ENCODE data around the gene EBLN1.
"Not testable (repeated sequence)": the region's sequence is repeated elsewhere in the genome, so short reads cannot be mapped to it uniquely, and the experiment has no call there.

Gene EBLN1

GRCh38 chr10:22228167-22228938 is 10.5 kb upstream of the EBLN1 start:
- no peak for DNase-seq

GRCh38 chr10:22226599-22226998 is 8.8 kb upstream of the EBLN1 start:
- DNase-seq, result no peak

DNA sequence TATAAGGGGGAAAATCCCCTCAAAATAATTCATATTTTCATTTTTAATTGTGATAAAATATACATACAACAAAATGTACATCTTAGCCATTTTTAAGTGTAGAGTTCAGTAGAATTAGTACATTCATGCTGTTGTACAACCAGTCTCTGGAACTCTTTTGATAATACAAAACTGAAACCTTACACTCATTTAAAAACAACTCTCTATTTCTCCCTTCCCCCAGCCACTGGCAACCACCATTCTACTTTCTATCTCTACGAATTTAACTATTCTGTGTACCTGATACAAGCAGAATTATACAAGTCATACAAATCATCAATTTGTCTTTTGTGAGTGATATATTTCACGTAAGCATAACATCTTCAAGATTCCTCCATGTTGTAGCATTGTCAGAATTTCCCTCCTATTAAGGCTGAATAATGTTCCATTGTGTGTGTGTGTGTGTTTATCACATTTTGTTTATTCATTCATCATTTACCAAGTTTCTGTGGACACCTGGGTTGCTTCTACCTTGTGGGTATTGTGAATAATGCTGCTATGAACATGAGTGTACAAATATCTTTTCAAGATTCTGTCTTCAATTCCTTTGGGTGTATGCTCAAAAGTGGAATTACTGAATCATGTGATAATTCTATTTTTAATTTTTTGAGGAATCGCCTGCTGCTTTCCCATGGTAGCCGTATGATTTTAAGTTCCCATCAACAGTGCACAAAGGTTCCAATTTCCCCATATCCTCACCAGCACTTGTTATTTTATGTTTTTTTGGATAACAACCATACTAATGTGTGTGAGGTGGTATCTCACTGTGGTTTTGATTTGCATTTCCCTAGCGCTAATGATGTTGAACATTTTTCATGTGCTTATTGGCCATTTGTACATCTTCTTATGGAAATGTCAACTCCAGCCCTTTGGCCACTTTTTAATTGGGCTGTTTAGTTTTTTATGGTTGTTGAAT is 4.7 kb upstream of the EBLN1 start:
- no peak for DNase-seq

GRCh38 chr10:22219308-22219707 is 1.5 kb upstream of the EBLN1 start:
- DNase-seq, result no peak

DNA sequence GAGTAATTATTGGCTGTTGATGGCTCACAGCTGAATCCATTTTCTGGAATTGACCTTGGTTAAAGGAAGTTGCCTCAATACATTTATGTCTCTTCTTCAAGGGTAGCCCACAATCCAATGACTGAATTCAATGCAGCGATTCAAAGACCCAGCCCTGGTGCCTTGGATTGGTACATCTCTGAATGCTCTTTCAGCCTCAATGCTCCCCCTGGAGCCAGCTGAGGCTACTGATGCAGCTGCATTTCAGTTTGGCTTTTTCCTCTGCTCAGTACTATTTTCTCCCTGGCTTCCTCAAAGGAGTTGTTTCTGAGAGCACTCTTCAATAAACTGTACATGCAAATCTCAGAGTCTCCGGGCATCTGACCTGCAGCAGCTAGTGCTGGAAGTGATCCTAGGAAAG is 633 bp upstream of the EBLN1 start:
- no peak for DNase-seq

- not testable (repeated sequence) for DNase-seq
Measured at GRCh38 chr10:22217084-22217483, 731 bp downstream of the EBLN1 start.

- no peak for DNase-seq
Measured at GRCh38 chr10:22210267-22210666, 7.5 kb downstream of the EBLN1 start.

GRCh38 chr10:22193945-22194344 is 23.9 kb downstream of the EBLN1 start:
- no peak for DNase-seq

DNA sequence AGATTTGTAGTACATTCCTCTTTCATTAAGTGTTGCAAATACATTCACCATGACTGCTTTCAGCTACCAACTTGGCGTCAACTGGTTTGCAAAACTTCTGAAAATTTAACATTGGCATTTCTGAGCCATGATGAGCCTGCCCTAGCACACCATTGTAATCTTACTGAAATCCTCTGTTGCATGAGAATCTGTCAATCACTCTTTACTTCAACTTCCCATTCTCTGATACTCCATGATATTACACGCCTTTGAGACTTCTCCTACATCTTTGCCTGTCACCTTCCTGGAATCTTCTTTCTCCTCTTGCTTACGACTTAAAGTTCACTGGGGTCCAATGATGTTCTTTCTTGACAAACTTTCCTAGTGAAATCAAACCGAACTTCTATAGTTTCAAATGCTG is 32.2 kb downstream of the EBLN1 start:
- no peak for DNase-seq

DNA sequence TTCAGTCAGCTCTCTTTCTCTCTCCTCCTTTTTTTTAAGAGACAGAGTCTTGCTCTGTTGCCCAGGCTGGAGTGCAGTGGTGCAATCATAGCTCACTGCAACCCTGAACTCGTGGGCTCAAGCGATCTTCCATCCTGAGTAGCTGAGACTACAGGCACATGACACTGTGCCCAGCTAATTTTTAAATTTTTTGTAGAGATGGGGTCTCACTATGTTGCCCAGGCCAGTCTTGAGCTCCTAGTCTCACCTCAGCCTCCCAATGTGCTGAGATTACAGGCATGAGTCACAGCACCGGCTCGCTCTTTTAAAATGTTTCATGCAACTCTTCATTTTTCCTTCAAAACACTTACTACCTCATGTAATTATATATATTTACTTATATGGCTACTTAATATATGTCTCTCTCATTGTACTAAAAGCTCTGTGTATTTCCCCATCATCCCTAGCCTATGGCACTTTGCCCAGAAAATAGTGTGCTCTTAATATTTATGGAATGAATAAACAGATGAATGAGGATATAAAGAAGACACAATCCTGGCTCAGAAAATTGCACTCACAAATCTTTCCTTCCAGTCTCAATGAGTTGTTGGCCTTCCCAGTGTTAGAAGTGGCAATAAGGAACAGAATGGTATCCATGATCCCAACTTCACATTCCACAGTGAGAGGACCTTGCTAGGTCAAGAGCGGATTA is 33.9 kb downstream of the EBLN1 start:
- DNase-seq, result no peak

DNA sequence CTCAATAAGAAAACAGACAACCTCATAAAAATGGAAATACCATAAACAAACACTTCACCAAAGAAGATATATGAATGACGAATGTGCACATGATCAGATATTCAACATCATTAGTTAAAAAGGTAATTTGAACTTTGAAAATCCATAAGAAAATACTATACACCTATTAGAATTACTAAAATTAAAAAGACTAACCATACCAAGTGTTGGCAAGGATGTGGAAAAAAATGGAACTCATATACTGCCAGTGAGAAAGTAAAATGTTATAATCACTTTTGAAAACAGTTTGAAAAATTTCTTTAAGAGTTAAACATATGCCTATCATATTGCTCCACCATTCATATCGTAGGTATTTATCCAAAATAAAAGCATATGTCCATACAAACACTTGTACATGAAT is 37.1 kb downstream of the EBLN1 start:
- no peak for DNase-seq

DNA sequence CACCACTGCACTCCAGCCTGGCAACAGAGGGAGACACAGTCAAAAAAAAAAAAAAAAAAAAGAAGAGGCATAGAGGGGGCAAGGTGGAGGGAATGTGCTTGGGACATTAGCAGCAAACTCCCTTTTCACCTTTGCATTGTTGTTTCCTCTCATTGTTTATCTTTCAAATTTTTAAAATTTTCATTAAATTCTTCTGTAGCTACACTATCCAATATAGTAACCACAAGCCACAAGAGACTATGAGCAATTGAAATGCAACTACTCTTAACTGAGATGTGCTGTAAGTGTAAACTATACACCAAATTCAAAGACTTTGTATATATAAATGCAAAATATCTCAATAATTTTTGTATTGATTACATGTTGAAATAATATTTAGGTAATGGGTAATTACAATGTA is 43.4 kb downstream of the EBLN1 start:
- no peak for DNase-seq

DNA sequence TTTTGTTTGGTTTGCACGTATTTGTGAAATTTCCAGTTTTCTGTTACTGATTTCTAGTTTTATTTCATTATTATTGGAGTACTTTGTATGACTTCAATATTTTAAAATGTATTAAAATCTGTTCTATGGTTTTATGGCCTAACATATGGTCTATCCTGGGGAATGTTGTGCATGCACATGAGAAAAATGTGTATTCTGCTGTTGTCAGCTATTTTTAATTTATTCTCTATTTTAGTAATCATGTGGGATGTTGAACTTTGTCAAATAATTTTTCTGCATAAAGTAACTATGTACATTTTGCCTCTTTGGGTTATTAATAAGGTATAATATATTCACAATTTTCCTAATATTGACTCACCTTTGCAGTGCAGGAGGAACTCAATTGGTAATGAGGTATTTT is 46.7 kb downstream of the EBLN1 start:
- DNase-seq, result no peak

GRCh38 chr10:22170582-22170981 is 47.2 kb downstream of the EBLN1 start:
- DNase-seq, result no peak

GRCh38 chr10:22159979-22160378 is 57.8 kb downstream of the EBLN1 start:
- DNase-seq, result no peak

DNA sequence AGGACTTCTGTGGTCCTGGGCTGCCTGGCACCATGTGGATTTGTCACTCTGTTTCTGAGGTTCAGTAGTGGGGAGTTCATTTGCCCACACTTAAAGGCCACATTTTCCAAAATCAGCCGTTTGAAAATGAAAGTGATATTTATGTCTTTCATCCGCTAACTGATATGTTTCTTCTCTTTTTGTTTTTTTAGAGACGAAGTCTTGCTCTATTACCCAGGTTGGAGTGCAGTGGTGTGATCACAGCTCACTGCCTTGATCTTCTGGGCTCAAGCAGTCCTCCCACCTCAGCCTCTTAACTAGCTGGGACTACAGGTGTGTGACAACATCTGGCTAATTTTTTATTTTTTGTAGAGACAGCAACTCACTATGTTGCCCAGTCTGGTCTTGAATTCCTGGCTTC is 58.6 kb downstream of the EBLN1 start:
- no peak for DNase-seq

Data from stimulated activated CD4-positive, alpha-beta T cell treated with anti-CD3 and anti-CD28 coated beads, Interleukin-2, amount 100 ng/mL, for 24 hours (primary cell).